Type B pancreatic cell (in vitro differentiated cells): ENCODE results near the gene MYBBP1A. TPM values are rescaled to one million over a fixed set of nuclear protein-coding genes. Genes with fewer than 3 reads are reported as not detected.

ENCODE experiments used
- DNase-seq: peaks from one replicate; pipeline ENCODE4 v3.0.0; 2021; ENCODE audit warnings: mixed read lengths; ENCODE audit not compliant: unreplicated experiment; ENCODE audit errors: extremely low spot score
- H3K27ac Mint-ChIP-seq: 2 replicates; pipeline ENCODE4 v1.8.0; 2021; ENCODE audit warnings: mild to moderate bottlenecking, mixed read lengths
- H3K27me3 Mint-ChIP-seq: 2 replicates; pipeline ENCODE4 v1.8.0; 2021; ENCODE audit warnings: mixed read lengths
- H3K36me3 Mint-ChIP-seq: 2 replicates; pipeline ENCODE4 v1.8.0; 2021; ENCODE audit warnings: mixed read lengths
- H3K4me1 Mint-ChIP-seq: one replicate; pipeline ENCODE4 v1.8.0; 2021; ENCODE audit warnings: mixed read lengths; ENCODE audit not compliant: unreplicated experiment
- H3K4me3 Mint-ChIP-seq: 2 replicates; pipeline ENCODE4 v1.8.0; 2021; ENCODE audit warnings: mild to moderate bottlenecking, mixed read lengths
- H3K9me3 Mint-ChIP-seq: 2 replicates; pipeline ENCODE4 v1.8.0; 2021; ENCODE audit warnings: mixed read lengths
- CTCF ChIP-seq: fragments of 200-600 bp; sonication (generic); conservative IDR thresholded peaks from 2 replicates; pipeline ENCODE4 v1.5.0; 2021; ENCODE audit warnings: antibody characterized with exemption, mild to moderate bottlenecking
- total RNA-seq: library from RNA; stranded (reverse); gene quantifications from 2 replicates; pipeline ENCODE4 v1.2.1, GENCODE V29; 2021; ENCODE audit warnings: low replicate concordance

MYBBP1A gene
- total RNA-seq, 1 donor from 2014 or later: 66.0 TPM

DNA sequence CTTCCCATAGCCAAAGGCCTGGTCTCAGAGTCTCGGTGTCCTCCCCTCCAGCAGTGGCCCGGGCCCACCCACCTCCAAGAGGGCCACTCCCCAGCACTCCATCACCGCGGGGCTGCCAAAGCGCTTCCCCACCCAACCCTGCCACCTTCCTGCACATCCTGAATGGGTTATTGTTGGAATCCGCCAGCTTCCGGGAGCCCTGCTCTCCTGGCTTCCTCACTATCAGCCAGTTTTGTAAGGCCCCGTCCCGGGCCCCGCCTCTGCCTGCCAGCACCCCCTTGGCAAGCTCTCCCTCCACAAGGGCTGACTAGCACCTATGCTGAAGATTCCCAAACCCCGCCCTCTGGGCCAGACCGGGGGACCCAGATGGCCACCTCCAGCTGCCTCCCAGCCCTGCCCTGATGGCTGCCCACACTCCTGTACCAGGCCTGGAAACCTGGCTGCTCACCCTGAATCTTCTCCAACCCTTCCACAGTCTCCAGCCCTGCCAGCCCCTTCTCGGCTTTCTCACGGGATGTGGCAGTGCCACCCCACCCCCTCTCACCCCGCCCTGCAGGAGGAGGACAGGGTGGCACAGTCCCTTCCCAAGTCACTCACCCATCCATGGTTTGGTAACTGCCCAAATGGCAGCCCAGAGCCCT is 14.4 kb downstream of the MYBBP1A start:
- no peaks in the 10 kb centered on the region for H3K36me3 Mint-ChIP-seq
- H3K27ac Mint-ChIP-seq: no peak overlapping the region

DNA sequence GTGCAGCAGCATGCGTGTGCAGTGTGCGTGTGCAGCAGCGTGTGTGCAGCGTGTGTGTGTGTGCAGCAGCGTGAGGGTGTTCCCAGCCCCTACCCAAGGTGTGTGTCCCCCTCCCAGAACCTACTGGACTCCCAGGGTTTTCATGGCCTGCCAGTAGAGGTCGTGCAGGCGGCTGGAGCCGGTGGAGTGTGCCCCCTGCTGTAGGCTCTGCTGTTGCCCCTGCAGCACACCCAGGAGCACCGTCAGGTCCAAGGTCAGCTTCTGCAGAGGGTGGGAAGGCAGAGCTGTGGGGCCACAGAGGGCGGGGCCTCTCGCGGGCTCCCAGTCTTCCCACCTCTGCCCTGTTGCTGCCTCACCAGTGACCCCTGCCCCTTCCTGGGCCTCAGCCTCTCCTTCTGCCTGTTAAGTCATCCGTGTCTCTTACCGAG is 14.9 kb downstream of the MYBBP1A start:
- no peak for DNase-seq
- H3K27me3 Mint-ChIP-seq: no peaks in the 10 kb centered on the region
- H3K36me3 Mint-ChIP-seq: no peaks in the 10 kb centered on the region
- H3K4me3 Mint-ChIP-seq: no peak overlapping the region
- H3K4me1 Mint-ChIP-seq: peaks cover 4% of the 10 kb centered on the region
- no peaks in the 10 kb centered on the region for H3K9me3 Mint-ChIP-seq
- no peak overlapping the region for H3K27ac Mint-ChIP-seq
- TF ChIP-seq CTCF: no peak

More for the DNA sequence above, 14.4 kb downstream of the MYBBP1A start:
- no peaks in the 10 kb centered on the region for H3K27me3 Mint-ChIP-seq
- H3K4me1 Mint-ChIP-seq: no peaks in the 10 kb centered on the region
- no peaks in the 10 kb centered on the region for H3K9me3 Mint-ChIP-seq
- no peak for TF ChIP-seq CTCF
- H3K4me3 Mint-ChIP-seq: no peak overlapping the region
- DNase-seq: no peak

DNA sequence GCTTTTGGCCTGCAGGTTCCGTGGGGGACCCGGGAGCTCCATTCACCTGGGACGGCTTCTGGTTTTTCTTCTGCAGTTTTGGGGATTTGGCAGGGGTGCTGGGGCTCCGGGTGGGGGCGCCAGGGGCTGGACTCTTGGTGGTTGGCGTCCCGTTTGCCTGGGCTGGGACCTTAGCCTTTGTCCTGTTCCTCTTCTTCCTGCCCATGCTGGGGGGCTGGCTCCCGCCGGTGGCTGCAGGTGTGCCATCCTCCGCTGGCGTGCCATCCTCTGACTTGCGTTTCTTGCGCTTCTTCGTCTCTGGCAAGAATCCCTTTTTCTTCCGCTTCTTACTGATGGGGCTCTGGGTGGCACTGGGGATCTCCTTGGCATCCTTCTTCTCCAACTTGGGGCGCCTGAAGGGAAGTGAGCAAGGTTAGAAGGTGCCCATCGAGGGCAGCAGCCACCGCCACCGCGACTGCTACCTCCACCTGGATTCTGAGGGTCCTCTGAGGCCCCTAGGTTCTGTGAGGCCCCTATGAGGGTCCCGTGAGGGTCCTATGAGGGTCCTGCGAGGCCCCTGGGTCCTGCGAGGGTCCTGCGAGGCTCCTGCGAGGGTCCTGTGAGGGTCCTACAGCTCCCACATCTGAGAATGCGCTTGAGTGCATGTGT is 15.5 kb downstream of the MYBBP1A start:
- DNase-seq: no peak
- H3K27ac Mint-ChIP-seq: no peak overlapping the region
- no peaks in the 10 kb centered on the region for H3K9me3 Mint-ChIP-seq
- TF ChIP-seq CTCF: no peak
- H3K36me3 Mint-ChIP-seq: no peaks in the 10 kb centered on the region
- no peaks in the 10 kb centered on the region for H3K27me3 Mint-ChIP-seq
- no peak overlapping the region for H3K4me3 Mint-ChIP-seq
- peaks cover 4% of the 10 kb centered on the region for H3K4me1 Mint-ChIP-seq

DNA sequence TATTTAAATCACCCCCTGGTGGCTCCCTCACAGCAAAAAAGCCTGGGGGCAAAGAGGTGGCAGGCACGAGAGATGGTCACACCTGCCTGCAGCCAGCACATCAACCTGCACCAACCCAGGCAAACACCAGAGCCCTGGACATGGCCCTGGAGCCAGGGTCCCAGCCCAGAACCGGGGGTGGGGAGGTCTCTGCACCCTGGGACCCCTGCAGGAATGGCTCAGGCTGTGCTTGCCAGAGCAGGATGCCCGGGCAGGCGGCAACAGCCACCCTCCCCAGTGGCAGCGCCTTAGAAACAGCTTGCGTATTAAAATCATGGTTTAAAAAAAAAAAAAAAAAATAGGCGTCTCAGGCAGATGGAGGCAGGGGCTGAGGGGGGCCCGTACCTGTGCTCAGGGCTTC is 16.2 kb downstream of the MYBBP1A start:
- H3K4me1 Mint-ChIP-seq: peaks cover 4% of the 10 kb centered on the region
- no peak for TF ChIP-seq CTCF
- H3K4me3 Mint-ChIP-seq: no peak overlapping the region
- H3K9me3 Mint-ChIP-seq: no peaks in the 10 kb centered on the region
- no peak for DNase-seq
- no peak overlapping the region for H3K27ac Mint-ChIP-seq
- no peaks in the 10 kb centered on the region for H3K36me3 Mint-ChIP-seq
- no peaks in the 10 kb centered on the region for H3K27me3 Mint-ChIP-seq

GRCh38 chr17:4538236-4539002 is 16.8 kb downstream of the MYBBP1A start:
- Mint-ChIP-seq H3K27ac (no peak overlapping the region), H3K4me3 (no peak overlapping the region), H3K36me3 (no peaks in the 10 kb centered on the region), H3K4me1 (peaks cover 4% of the 10 kb centered on the region), H3K27me3 (no peaks in the 10 kb centered on the region), H3K9me3 (no peaks in the 10 kb centered on the region)
- no peak for TF ChIP-seq CTCF
- DNase-seq: no peak
